ENCODE measurements around the gene EVI5.

The EVI5 gene

GRCh38 chr1:92478393-92478792 lies 306.5 kb downstream of the EVI5 start:
- H3K27me3 ChIP-seq (ENCODE audit: low read depth), result peaks cover 13% of the 10 kb centered on the region
- peaks cover 5% of the 10 kb centered on the region; the same call in 1 of the 2 replicates for H3K4me1 ChIP-seq
- no peaks in the 10 kb centered on the region for H3K36me3 ChIP-seq (replicated peaks)
- no peaks in the 10 kb centered on the region for H3K9me3 ChIP-seq
- in situ Hi-C loops (cut with MboI; ENCODE audit: low sequenced_read_pairs), result no loop called here
- no peak for DNase-seq (ENCODE audit: low spot score in 2 of 2)
- H3K4me3 ChIP-seq, result no peak overlapping the region

GRCh38 chr1:92476071-92476631 lies 308.8 kb downstream of the EVI5 start:
- no peaks in the 10 kb centered on the region for H3K4me1 ChIP-seq
- DNase-seq (ENCODE audit: low spot score in 2 of 2), result no peak
- H3K27me3 ChIP-seq (ENCODE audit: low read depth), result no peaks in the 10 kb centered on the region
- H3K4me3 ChIP-seq, result no peak overlapping the region
- H3K36me3 ChIP-seq (replicated peaks), result no peaks in the 10 kb centered on the region
- in situ Hi-C loops (cut with MboI; ENCODE audit: low sequenced_read_pairs), result no loop called here
- no peaks in the 10 kb centered on the region for H3K9me3 ChIP-seq

- no peaks in the 10 kb centered on the region for H3K27me3 ChIP-seq (ENCODE audit: low read depth)
Measured at GRCh38 chr1:92475029-92475428, 309.9 kb downstream of the EVI5 start.

GRCh38 chr1:92473781-92474495 lies 311.0 kb downstream of the EVI5 start:
- Histone ChIP-seq H3K4me1 (no peaks in the 10 kb centered on the region), H3K9me3 (no peaks in the 10 kb centered on the region), H3K27me3 (ENCODE audit: low read depth) (no peaks in the 10 kb centered on the region), H3K4me3 (no peak overlapping the region), H3K36me3 (replicated peaks) (no peaks in the 10 kb centered on the region)
- in situ Hi-C loops (cut with MboI; ENCODE audit: low sequenced_read_pairs), result no loop called here
- no peak for DNase-seq (ENCODE audit: low spot score in 2 of 2)

More at GRCh38 chr1:92475029-92475428, 309.9 kb downstream of the EVI5 start:
- H3K36me3 ChIP-seq (replicated peaks), result no peaks in the 10 kb centered on the region
- no peak for DNase-seq (ENCODE audit: low spot score in 2 of 2)
- in situ Hi-C loops (cut with MboI; ENCODE audit: low sequenced_read_pairs), result no loop called here
- no peaks in the 10 kb centered on the region for H3K4me1 ChIP-seq
- no peak overlapping the region for H3K4me3 ChIP-seq
- no peaks in the 10 kb centered on the region for H3K9me3 ChIP-seq

GRCh38 chr1:92470216-92470615 lies 314.7 kb downstream of the EVI5 start:
- Histone ChIP-seq H3K9me3 (no peaks in the 10 kb centered on the region), H3K4me1 (no peaks in the 10 kb centered on the region), H3K36me3 (replicated peaks) (no peaks in the 10 kb centered on the region), H3K27me3 (ENCODE audit: low read depth) (no peaks in the 10 kb centered on the region), H3K4me3 (no peak overlapping the region)
- DNase-seq (ENCODE audit: low spot score in 2 of 2), result no peak
- in situ Hi-C loops (cut with MboI; ENCODE audit: low sequenced_read_pairs), result no loop called here

GRCh38 chr1:92466683-92467352 lies 318.1 kb downstream of the EVI5 start:
- no peak for DNase-seq (ENCODE audit: low spot score in 2 of 2)
- H3K4me1 ChIP-seq, result no peaks in the 10 kb centered on the region
- in situ Hi-C loops (cut with MboI; ENCODE audit: low sequenced_read_pairs), result no loop called here
- H3K9me3 ChIP-seq, result no peaks in the 10 kb centered on the region
- H3K36me3 ChIP-seq (replicated peaks), result no peaks in the 10 kb centered on the region
- H3K4me3 ChIP-seq, result no peak overlapping the region
- H3K27me3 ChIP-seq (ENCODE audit: low read depth), result no peaks in the 10 kb centered on the region; the same call in 1 of the 2 replicates

GRCh38 chr1:92465256-92465647 lies 319.7 kb downstream of the EVI5 start:
- Histone ChIP-seq H3K9me3 (no peaks in the 10 kb centered on the region), H3K4me1 (no peaks in the 10 kb centered on the region), H3K27me3 (ENCODE audit: low read depth) (no peaks in the 10 kb centered on the region; the same call in 1 of the 2 replicates), H3K4me3 (no peak overlapping the region), H3K36me3 (replicated peaks) (no peaks in the 10 kb centered on the region)
- DNase-seq (ENCODE audit: low spot score in 2 of 2), result no peak
- in situ Hi-C loops (cut with MboI; ENCODE audit: low sequenced_read_pairs), result no loop called here

GRCh38 chr1:92464588-92465255 lies 320.2 kb downstream of the EVI5 start:
- Histone ChIP-seq H3K27me3 (ENCODE audit: low read depth) (no peaks in the 10 kb centered on the region; the same call in 1 of the 2 replicates), H3K9me3 (no peaks in the 10 kb centered on the region), H3K4me3 (no peak overlapping the region), H3K36me3 (replicated peaks) (no peaks in the 10 kb centered on the region), H3K4me1 (no peaks in the 10 kb centered on the region)
- DNase-seq (ENCODE audit: low spot score in 2 of 2), result no peak
- in situ Hi-C loops (cut with MboI; ENCODE audit: low sequenced_read_pairs), result no loop called here

GRCh38 chr1:92461364-92462097 lies 323.4 kb downstream of the EVI5 start:
- H3K4me1 ChIP-seq, result no peaks in the 10 kb centered on the region
- no peaks in the 10 kb centered on the region for H3K9me3 ChIP-seq
- DNase-seq (ENCODE audit: low spot score in 2 of 2), result no peak
- H3K4me3 ChIP-seq, result no peak overlapping the region
- no peaks in the 10 kb centered on the region; the same call in 1 of the 2 replicates for H3K27me3 ChIP-seq (ENCODE audit: low read depth)
- in situ Hi-C loops (cut with MboI; ENCODE audit: low sequenced_read_pairs), result no loop called here
- no peaks in the 10 kb centered on the region for H3K36me3 ChIP-seq (replicated peaks)

- H3K36me3 ChIP-seq (replicated peaks), result no peaks in the 10 kb centered on the region
- no peak for DNase-seq (ENCODE audit: low spot score in 2 of 2)
- H3K27me3 ChIP-seq (ENCODE audit: low read depth), result no peaks in the 10 kb centered on the region; the same call in 1 of the 2 replicates
- H3K4me3 ChIP-seq, result no peak overlapping the region
- in situ Hi-C loops (cut with MboI; ENCODE audit: low sequenced_read_pairs), result no loop called here
- H3K9me3 ChIP-seq, result no peaks in the 10 kb centered on the region
- H3K4me1 ChIP-seq, result no peaks in the 10 kb centered on the region
Measured at GRCh38 chr1:92459871-92460320, 325.0 kb downstream of the EVI5 start.
